Activated B cell treated with CpG ODN at 0.5 μM for 24 hours (primary cell): ENCODE data around the gene NRIP1. TPM values are rescaled to one million over a fixed set of nuclear protein-coding genes. Genes with fewer than 3 reads are reported as not detected.

Source experiments
- ATAC-seq: fragments of 200-7000 bp; cut with Tn5 transposase; one replicate; pipeline ENCODE4 v1.10.0; 2021; ENCODE audit warnings: low read depth, mild to moderate bottlenecking, moderate library complexity
- CTCF ChIA-PET: fragments of 350-600 bp; sonication (Branson Sonifier 250); formaldehyde crosslinking; loops from one replicate; lab custom pipeline; 2021; ENCODE audit warnings: antibody characterized with exemption; lab: Charles Lee
- POLR2A ChIA-PET: fragments of 350-600 bp; sonication (Branson Sonifier 250); formaldehyde crosslinking; loops from one replicate; lab custom pipeline; 2021; ENCODE audit warnings: antibody characterized with exemption; lab: Charles Lee
- DNase-seq: peaks from one replicate; pipeline ENCODE4 v3.0.0; 2022
- H3K27ac Mint-ChIP-seq: one replicate; pipeline ENCODE4 v1.8.0; 2020; ENCODE audit warnings: mixed read lengths
- H3K27me3 Mint-ChIP-seq: one replicate; pipeline ENCODE4 v1.8.0; 2021; ENCODE audit warnings: mixed read lengths
- H3K36me3 Mint-ChIP-seq: one replicate; pipeline ENCODE4 v1.8.0; 2021; ENCODE audit warnings: low read depth, mixed read lengths
- H3K4me1 Mint-ChIP-seq: one replicate; pipeline ENCODE4 v1.8.0; 2021; ENCODE audit warnings: mixed read lengths
- H3K4me3 Mint-ChIP-seq: one replicate; pipeline ENCODE4 v1.8.0; 2020; ENCODE audit warnings: mild to moderate bottlenecking, mixed read lengths
- H3K9me3 Mint-ChIP-seq: one replicate; pipeline ENCODE4 v1.8.0; 2020; ENCODE audit warnings: mixed read lengths
- intact Hi-C: fragments of 100-400 bp; cut with micrococcal nuclease; formaldehyde crosslinking; loops from one replicate; pipeline ENCODE4 v1.15.1; 2024
- total RNA-seq: library from RNA; stranded (reverse); gene quantifications from 2 replicates; pipeline ENCODE4 v1.2.3, GENCODE V29; 2022
- TF ChIP-seq, protein P1 (sequence below): fragments of 200-600 bp; IDR thresholded peaks from one replicate; pipeline ENCODE4 v1.8.0; 2022; ENCODE audit warnings: antibody characterized with exemption, mild to moderate bottlenecking

Gene NRIP1
- total RNA-seq, 1 donor from 2014 or later, result 26.6 TPM

DNA sequence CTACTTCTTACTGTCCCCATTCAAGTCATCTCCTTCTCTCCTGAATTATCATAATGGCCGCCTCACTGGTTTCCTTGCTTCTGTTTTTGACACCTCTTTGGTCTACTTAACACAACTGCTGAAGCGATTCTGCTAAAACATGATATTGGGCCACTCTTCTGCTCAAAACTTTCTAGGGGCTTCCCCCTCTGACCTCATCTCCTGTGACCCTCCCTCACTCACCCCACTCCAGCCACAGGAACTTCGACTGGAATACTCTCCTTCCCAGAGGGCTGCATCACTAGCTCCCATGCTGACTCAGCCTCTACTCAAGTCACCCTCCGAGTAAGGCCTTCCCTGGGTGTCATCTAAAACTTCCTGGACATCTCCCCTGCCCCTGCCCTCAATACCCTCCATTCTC, 35.7 kb downstream of the NRIP1 start:
- no peak overlapping the region for H3K4me3 Mint-ChIP-seq
- peaks cover 7% of the 10 kb centered on the region for H3K36me3 Mint-ChIP-seq
- no peaks in the 10 kb centered on the region for H3K9me3 Mint-ChIP-seq
- H3K4me1 Mint-ChIP-seq, result peaks cover 35% of the 10 kb centered on the region
- H3K27ac Mint-ChIP-seq, result peak overlapping the region; percentile 33
- TF ChIP-seq, protein P1, sequence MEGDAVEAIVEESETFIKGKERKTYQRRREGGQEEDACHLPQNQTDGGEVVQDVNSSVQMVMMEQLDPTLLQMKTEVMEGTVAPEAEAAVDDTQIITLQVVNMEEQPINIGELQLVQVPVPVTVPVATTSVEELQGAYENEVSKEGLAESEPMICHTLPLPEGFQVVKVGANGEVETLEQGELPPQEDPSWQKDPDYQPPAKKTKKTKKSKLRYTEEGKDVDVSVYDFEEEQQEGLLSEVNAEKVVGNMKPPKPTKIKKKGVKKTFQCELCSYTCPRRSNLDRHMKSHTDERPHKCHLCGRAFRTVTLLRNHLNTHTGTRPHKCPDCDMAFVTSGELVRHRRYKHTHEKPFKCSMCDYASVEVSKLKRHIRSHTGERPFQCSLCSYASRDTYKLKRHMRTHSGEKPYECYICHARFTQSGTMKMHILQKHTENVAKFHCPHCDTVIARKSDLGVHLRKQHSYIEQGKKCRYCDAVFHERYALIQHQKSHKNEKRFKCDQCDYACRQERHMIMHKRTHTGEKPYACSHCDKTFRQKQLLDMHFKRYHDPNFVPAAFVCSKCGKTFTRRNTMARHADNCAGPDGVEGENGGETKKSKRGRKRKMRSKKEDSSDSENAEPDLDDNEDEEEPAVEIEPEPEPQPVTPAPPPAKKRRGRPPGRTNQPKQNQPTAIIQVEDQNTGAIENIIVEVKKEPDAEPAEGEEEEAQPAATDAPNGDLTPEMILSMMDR, result no peak
- no peak for DNase-seq
- peak; percentile 77 for ATAC-seq
- CTCF ChIA-PET, result no interaction called here
- POLR2A ChIA-PET, result no interaction called here
- H3K27me3 Mint-ChIP-seq, result no peaks in the 10 kb centered on the region
- intact Hi-C loops, result loop anchor here (5.0 kb wide), 1 partner anchor 33 kb away; the partner anchor contains the start of gene NRIP1

- Mint-ChIP-seq H3K27me3 (no peaks in the 10 kb centered on the region), H3K4me1 (peaks cover 36% of the 10 kb centered on the region), H3K27ac (no peak overlapping the region), H3K4me3 (no peak overlapping the region), H3K36me3 (peaks cover 7% of the 10 kb centered on the region), H3K9me3 (no peaks in the 10 kb centered on the region)
- no peak for ATAC-seq
- ChIA-PET POLR2A (no interaction called here), CTCF (no interaction called here)
- no peak for DNase-seq
- intact Hi-C loops, result loop anchor here (5.0 kb wide), 1 partner anchor 34 kb away; the partner anchor contains the start of gene NRIP1
- TF ChIP-seq, protein P1, result no peak
These were observed 36.6 kb downstream of the NRIP1 start for GRCh38 chr21:15028186-15028585.

DNA sequence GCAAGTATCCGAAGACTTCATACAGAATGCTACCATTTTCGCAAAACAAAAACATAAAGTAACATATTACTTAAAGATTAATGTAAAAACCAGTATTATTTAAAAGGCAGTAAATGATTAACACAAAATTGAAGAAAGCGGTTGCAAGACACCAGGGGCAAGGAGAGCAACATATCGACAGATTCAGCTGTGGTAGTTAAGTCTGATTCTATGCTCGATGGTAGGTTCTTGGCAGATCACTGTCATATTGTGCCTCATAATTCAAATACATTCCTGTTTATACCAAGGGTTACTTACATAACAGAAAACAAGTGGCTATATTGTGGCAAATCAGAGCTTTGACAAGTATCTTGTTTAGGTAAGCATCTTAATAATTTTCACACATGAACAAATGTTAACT, 37.7 kb downstream of the NRIP1 start:
- CTCF ChIA-PET, result no interaction called here
- TF ChIP-seq, protein P1, result no peak
- ATAC-seq (no peak), DNase-seq (no peak)
- Mint-ChIP-seq H3K4me1 (peaks cover 37% of the 10 kb centered on the region), H3K27me3 (no peaks in the 10 kb centered on the region), H3K9me3 (no peaks in the 10 kb centered on the region), H3K4me3 (no peak overlapping the region), H3K27ac (no peak overlapping the region), H3K36me3 (peaks cover 11% of the 10 kb centered on the region)
- POLR2A ChIA-PET, result no interaction called here
- intact Hi-C loops, result loop anchor here (5.0 kb wide), 1 partner anchor 35 kb away; the partner anchor contains the start of gene NRIP1

GRCh38 chr21:15026370-15026769, 38.4 kb downstream of the NRIP1 start:
- Mint-ChIP-seq H3K4me1 (peaks cover 42% of the 10 kb centered on the region), H3K9me3 (no peaks in the 10 kb centered on the region), H3K4me3 (no peak overlapping the region), H3K27ac (no peak overlapping the region), H3K27me3 (no peaks in the 10 kb centered on the region), H3K36me3 (peaks cover 14% of the 10 kb centered on the region)
- CTCF ChIA-PET, result no interaction called here
- DNase-seq (no peak), ATAC-seq (no peak)
- POLR2A ChIA-PET, result no interaction called here
- intact Hi-C loops, result loop anchor here (5.0 kb wide), 1 partner anchor 36 kb away; the partner anchor contains the start of gene NRIP1
- TF ChIP-seq, protein P1, result no peak

GRCh38 chr21:15023776-15024175, 41.0 kb downstream of the NRIP1 start:
- H3K27ac Mint-ChIP-seq, result no peak overlapping the region
- DNase-seq, result no peak
- H3K27me3 Mint-ChIP-seq, result no peaks in the 10 kb centered on the region
- CTCF ChIA-PET, result no interaction called here
- H3K36me3 Mint-ChIP-seq, result peaks cover 12% of the 10 kb centered on the region
- POLR2A ChIA-PET, result interaction anchor here (0.7 kb wide), 1 partner anchor 19 kb away, joined by 3 read pairs; no protein-coding TSS in a partner anchor
- no peak overlapping the region for H3K4me3 Mint-ChIP-seq
- peaks cover 39% of the 10 kb centered on the region for H3K4me1 Mint-ChIP-seq
- TF ChIP-seq, protein P1, result no peak
- H3K9me3 Mint-ChIP-seq, result no peaks in the 10 kb centered on the region
- intact Hi-C loops, result no loop called here
- ATAC-seq, result no peak
